Neuronal stem cell (in vitro differentiated cells): Measurements from ENCODE around the gene RSU1.

ENCODE experiments used
- DNase-seq: peaks from one replicate; pipeline ENCODE4 v3.0.0-alpha.2; 2013; ENCODE audit warnings: low spot score
- H2AFZ ChIP-seq: one replicate; pipeline ENCODE4 v1.6.1; 2013; ENCODE audit warnings: mild to moderate bottlenecking, low read length, inconsistent platforms
- H2AK5ac ChIP-seq: 2 replicates; pipeline ENCODE4 v1.6.1; 2013; ENCODE audit warnings: low read depth, mild to moderate bottlenecking, inconsistent platforms, low read length, moderate library complexity, mixed read lengths
- H2BK120ac ChIP-seq: 2 replicates; pipeline ENCODE4 v1.6.1; 2013; ENCODE audit warnings: low read depth, mild to moderate bottlenecking, inconsistent platforms, low read length, moderate library complexity, mixed read lengths
- H2BK12ac ChIP-seq: one replicate; pipeline ENCODE4 v1.6.1; 2013; ENCODE audit warnings: low read length, inconsistent platforms
- H2BK15ac ChIP-seq: 2 replicates; pipeline ENCODE4 v1.6.1; 2013; ENCODE audit warnings: mild to moderate bottlenecking, low read length, inconsistent platforms, mixed read lengths
- H2BK5ac ChIP-seq: one replicate; pipeline ENCODE4 v1.6.1; 2013; ENCODE audit warnings: inconsistent platforms, mild to moderate bottlenecking, low read length, moderate library complexity
- H3K14ac ChIP-seq: one replicate; pipeline ENCODE4 v1.6.1; 2013; ENCODE audit warnings: low read length, inconsistent platforms
- H3K18ac ChIP-seq: 2 replicates; pipeline ENCODE4 v1.6.1; 2013; ENCODE audit warnings: low read length, inconsistent platforms
- H3K23ac ChIP-seq: 2 replicates; pipeline ENCODE4 v1.6.1; 2013; ENCODE audit warnings: low read depth, mild to moderate bottlenecking, mixed read lengths, low read length, inconsistent platforms; ENCODE audit not compliant: poor library complexity
- H3K27ac ChIP-seq: replicated peaks from 3 replicates; pipeline ENCODE4 v1.5.1; 2013; ENCODE audit warnings: low read length, inconsistent platforms
- H3K27me3 ChIP-seq, 3 experiments: 2 replicates each; pipeline ENCODE4 v1.6.1; 2013; ENCODE audit warnings: low read length in 3 of 3, mild to moderate bottlenecking in 2 of 3, inconsistent platforms in 1 of 3, low read depth in 1 of 3, mixed read lengths in 1 of 3, moderate library complexity in 1 of 3; ENCODE audit not compliant: control insufficient read depth in 3 of 3, insufficient read depth in 3 of 3
- H3K36me3 ChIP-seq, 2 donors: replicated peaks in 1 of 2; 2 replicates each; pipeline ENCODE4 v1.6.1; 2013; ENCODE audit warnings: low read length in 2 of 2; ENCODE audit not compliant: control insufficient read depth in 2 of 2, insufficient read depth in 2 of 2
- H3K4ac ChIP-seq: 2 replicates; pipeline ENCODE4 v1.6.1; 2013; ENCODE audit warnings: inconsistent platforms, mild to moderate bottlenecking, low read length, moderate library complexity
- H3K4me1 ChIP-seq, 2 donors: 1 replicate in 1 of 2; 2 replicates in 1 of 2; pipeline ENCODE4 v1.6.1; 2013; ENCODE audit warnings: low read length in 2 of 2, low read depth in 1 of 2; ENCODE audit not compliant: control insufficient read depth in 2 of 2, insufficient read depth in 1 of 2
- H3K4me2 ChIP-seq: one replicate; pipeline ENCODE4 v1.6.1; 2013; ENCODE audit warnings: mild to moderate bottlenecking, low read length, inconsistent platforms; ENCODE audit not compliant: insufficient read depth, poor library complexity, severe bottlenecking
- H3K4me3 ChIP-seq, 2 donors: 2 replicates each; pipeline ENCODE4 v1.5.1; 2013; ENCODE audit warnings: low read length in 2 of 2, mild to moderate bottlenecking in 2 of 2, inconsistent platforms in 1 of 2, moderate library complexity in 1 of 2
- H3K79me1 ChIP-seq: one replicate; pipeline ENCODE4 v1.6.1; 2013; ENCODE audit warnings: low read depth, mild to moderate bottlenecking, inconsistent platforms, low read length, moderate library complexity
- H3K9ac ChIP-seq: one replicate; pipeline ENCODE4 v1.6.1; 2013; ENCODE audit warnings: mild to moderate bottlenecking, low read depth, low read length, inconsistent platforms; ENCODE audit not compliant: poor library complexity
- H3K9me3 ChIP-seq, 2 donors: replicated peaks in 1 of 2; 2 replicates each; pipeline versions ENCODE3 to v1.6.1; 2013; ENCODE audit warnings: low read length in 2 of 2, mild to moderate bottlenecking in 2 of 2, inconsistent platforms in 1 of 2, low read depth in 1 of 2, mixed read lengths in 1 of 2, moderate library complexity in 1 of 2; ENCODE audit not compliant: control insufficient read depth in 2 of 2, insufficient read depth in 1 of 2
- H4K8ac ChIP-seq: one replicate; pipeline ENCODE4 v1.6.1; 2013; ENCODE audit warnings: low read depth, mild to moderate bottlenecking, inconsistent platforms, low read length, moderate library complexity
- H4K91ac ChIP-seq: one replicate; pipeline ENCODE4 v1.6.1; 2013; ENCODE audit warnings: low read length, low read depth, mild to moderate bottlenecking, inconsistent platforms; ENCODE audit not compliant: poor library complexity
- WGBS, 2 donors: extraction: QIAGEN DNeasy Blood & Tissue Kit; methylation state at CpG; one replicate each; pipeline ENCODE4 v1.1.7; 2013; ENCODE audit warnings: missing lambda C conversion rate in 2 of 2, mixed read lengths in 1 of 2; ENCODE audit not compliant: insufficient read length in 2 of 2, insufficient replicate concordance in 1 of 2; ENCODE audit errors: extremely low coverage in 2 of 2; 5-methylcytosine and 5-hydroxymethylcytosine counted together

The RSU1 gene

DNA sequence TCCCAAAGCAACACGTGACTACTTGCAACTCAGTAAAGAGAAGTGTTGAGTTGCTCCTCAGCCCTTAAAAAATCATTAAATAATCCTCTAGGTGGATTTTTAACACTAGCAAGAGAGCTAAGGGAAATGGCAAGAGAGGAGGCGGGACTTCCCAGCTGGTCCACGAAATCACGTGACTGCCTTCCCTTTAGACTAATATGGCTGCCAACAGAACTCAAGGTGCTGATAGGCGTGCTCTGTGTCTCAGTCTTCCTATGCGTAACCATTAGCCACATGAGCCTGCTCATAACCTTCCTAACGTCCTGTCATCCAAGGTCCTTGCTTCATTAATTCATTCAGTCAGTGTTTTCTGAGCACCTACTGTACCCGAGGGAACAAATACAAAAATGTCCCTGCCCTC, 66.0 kb downstream of the RSU1 start:
- no peak overlapping the region for H3K18ac ChIP-seq
- H3K36me3 ChIP-seq: peaks cover 2 to 7% of the 10 kb centered on the region in 2 donors
- H3K4me1 ChIP-seq: no peaks in the 10 kb centered on the region
- no peak overlapping the region for H2BK15ac ChIP-seq
- H4K8ac ChIP-seq: no peak overlapping the region
- no peak overlapping the region for H3K23ac ChIP-seq
- H2AFZ ChIP-seq: no peak overlapping the region
- H3K79me1 ChIP-seq: no peaks in the 10 kb centered on the region
- no peaks in the 10 kb centered on the region for H3K9me3 ChIP-seq
- no peak overlapping the region for H2AK5ac ChIP-seq
- H3K4me3 ChIP-seq: no peak overlapping the region
- WGBS, 2 donors: no CpG with 5 or more reads among the region's 8 CpGs
- H2BK12ac ChIP-seq: no peak overlapping the region
- DNase-seq: no peak
- H3K14ac ChIP-seq: no peak overlapping the region
- no peak overlapping the region for H3K9ac ChIP-seq
- H3K27me3 ChIP-seq: no peaks in the 10 kb centered on the region
- no peak overlapping the region for H2BK5ac ChIP-seq
- no peak overlapping the region for H3K27ac ChIP-seq
- H3K4ac ChIP-seq: no peak overlapping the region
- no peak overlapping the region for H2BK120ac ChIP-seq
- H4K91ac ChIP-seq: no peak overlapping the region
- H3K4me2 ChIP-seq: no peak overlapping the region

DNA sequence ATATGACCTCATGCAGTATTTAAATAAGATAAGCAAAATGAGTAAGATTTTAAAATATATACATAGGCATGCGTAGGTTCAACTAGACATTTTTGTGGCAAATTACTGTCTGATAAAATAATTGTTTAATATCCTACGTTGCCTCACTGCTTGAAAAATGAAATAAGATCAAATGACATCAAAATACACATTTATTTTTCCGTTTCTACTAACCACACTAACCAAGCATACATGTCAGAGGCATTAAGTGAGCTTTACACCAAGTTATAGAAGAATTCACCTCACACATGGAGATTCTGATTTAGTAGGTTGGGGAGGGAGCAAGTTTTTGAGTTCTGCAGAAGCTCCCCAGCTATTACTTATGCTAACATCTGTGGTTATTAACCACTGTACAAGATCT, 66.8 kb downstream of the RSU1 start:
- H3K4me1 ChIP-seq: no peaks in the 10 kb centered on the region
- H4K91ac ChIP-seq: no peak overlapping the region
- no peak overlapping the region for H3K4ac ChIP-seq
- no CpG with 5 or more reads among the region's 3 CpGs for WGBS, 2 donors
- H3K14ac ChIP-seq: no peak overlapping the region
- H3K36me3 ChIP-seq: peaks cover 2 to 7% of the 10 kb centered on the region in 2 donors
- no peak overlapping the region for H3K9ac ChIP-seq
- no peak overlapping the region for H3K23ac ChIP-seq
- no peak overlapping the region for H3K4me2 ChIP-seq
- no peak overlapping the region for H2BK15ac ChIP-seq
- no peak overlapping the region for H3K4me3 ChIP-seq
- no peak overlapping the region for H2AFZ ChIP-seq
- no peaks in the 10 kb centered on the region for H3K79me1 ChIP-seq
- no peak for DNase-seq
- no peak overlapping the region for H2BK120ac ChIP-seq
- no peaks in the 10 kb centered on the region for H3K27me3 ChIP-seq
- no peaks in the 10 kb centered on the region for H3K9me3 ChIP-seq
- H2BK12ac ChIP-seq: no peak overlapping the region
- H3K27ac ChIP-seq: no peak overlapping the region
- H2AK5ac ChIP-seq: no peak overlapping the region
- H4K8ac ChIP-seq: no peak overlapping the region
- H2BK5ac ChIP-seq: no peak overlapping the region
- no peak overlapping the region for H3K18ac ChIP-seq

DNA sequence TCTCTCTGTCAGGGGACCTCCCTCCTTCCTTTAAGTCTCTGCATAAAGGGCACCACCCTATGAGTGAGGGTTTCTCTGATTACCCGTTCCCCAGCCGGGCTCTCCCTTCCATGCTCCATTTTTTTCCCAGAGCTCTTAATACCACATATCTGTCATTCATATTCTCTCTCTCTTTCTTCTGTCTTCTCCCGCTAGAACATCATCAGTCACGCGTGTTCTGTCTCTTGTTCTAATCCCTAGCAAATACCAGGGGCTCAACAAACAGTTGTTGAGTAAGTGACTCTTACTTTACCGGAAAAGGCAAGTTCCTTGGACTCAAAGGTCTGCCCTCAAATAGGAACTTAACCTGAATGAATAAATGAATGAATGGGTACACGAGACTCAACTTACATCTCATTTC, 68.5 kb downstream of the RSU1 start:
- no peak overlapping the region for H3K27ac ChIP-seq
- no peak overlapping the region for H3K4me3 ChIP-seq
- H3K9ac ChIP-seq: no peak overlapping the region
- H3K23ac ChIP-seq: no peak overlapping the region
- H3K4me1 ChIP-seq: no peaks in the 10 kb centered on the region
- no peak overlapping the region for H3K4ac ChIP-seq
- H4K91ac ChIP-seq: no peak overlapping the region
- H2BK120ac ChIP-seq: no peak overlapping the region
- no CpG with 5 or more reads among the region's 7 CpGs for WGBS, 2 donors
- no peak overlapping the region for H2AFZ ChIP-seq
- no peak overlapping the region for H3K4me2 ChIP-seq
- no peaks in the 10 kb centered on the region for H3K27me3 ChIP-seq
- H3K9me3 ChIP-seq: no peaks in the 10 kb centered on the region
- H2BK5ac ChIP-seq: no peak overlapping the region
- H2BK15ac ChIP-seq: no peak overlapping the region
- no peak overlapping the region for H3K18ac ChIP-seq
- no peaks in the 10 kb centered on the region for H3K79me1 ChIP-seq
- H2BK12ac ChIP-seq: no peak overlapping the region
- H2AK5ac ChIP-seq: no peak overlapping the region
- H4K8ac ChIP-seq: no peak overlapping the region
- H3K36me3 ChIP-seq: peaks cover 2 to 7% of the 10 kb centered on the region in 2 donors
- no peak overlapping the region for H3K14ac ChIP-seq
- DNase-seq: no peak

DNA sequence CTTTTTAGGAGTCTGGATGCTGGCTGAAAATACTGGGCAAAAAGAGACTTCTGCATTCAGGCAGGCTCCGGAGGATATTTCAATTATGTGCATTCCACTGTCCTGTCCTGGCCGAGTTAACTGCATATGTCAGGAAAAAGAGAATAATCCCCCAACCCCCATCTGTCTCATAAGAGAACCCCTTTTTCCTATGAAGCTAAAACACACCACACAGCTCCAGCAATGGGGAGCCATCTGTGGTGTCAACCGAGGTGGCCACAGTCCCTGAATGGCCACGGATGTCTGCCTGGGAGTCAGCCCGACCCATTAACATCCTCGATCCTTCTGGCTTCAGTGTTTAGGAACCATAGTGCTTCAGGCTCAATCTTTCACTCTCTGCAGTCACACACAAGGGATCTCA, 70.4 kb downstream of the RSU1 start:
- Histone ChIP-seq H3K4me3 (no peak overlapping the region), H3K27ac (no peak overlapping the region), H4K8ac (no peak overlapping the region), H3K14ac (no peak overlapping the region), H3K4me2 (no peak overlapping the region), H2BK12ac (no peak overlapping the region), H2AK5ac (no peak overlapping the region), H3K4ac (no peak overlapping the region), H3K18ac (peak overlapping the region; percentile 41), H3K23ac (no peak overlapping the region), H3K36me3 (peaks cover 2% of the 10 kb centered on the region in 2 donors), H2BK15ac (no peak overlapping the region), H3K9me3 (no peaks in the 10 kb centered on the region), H3K4me1 (no peaks in the 10 kb centered on the region), H4K91ac (no peak overlapping the region), H2AFZ (no peak overlapping the region), H2BK120ac (no peak overlapping the region), H3K79me1 (no peaks in the 10 kb centered on the region), H3K9ac (no peak overlapping the region), H2BK5ac (no peak overlapping the region), H3K27me3 (no peaks in the 10 kb centered on the region)
- no peak for DNase-seq
- WGBS, 2 donors: no CpG with 5 or more reads among the region's 6 CpGs
